HG03066 (cell line): Measurements from ENCODE around the gene FNBP1.

ENCODE experiments used
- ATAC-seq: cut with Tn5 transposase; IDR thresholded peaks from one replicate; pipeline ENCODE4 v1.9.1; 2021; ENCODE audit warnings: low read depth; ENCODE audit not compliant: unreplicated experiment

The FNBP1 gene

DNA sequence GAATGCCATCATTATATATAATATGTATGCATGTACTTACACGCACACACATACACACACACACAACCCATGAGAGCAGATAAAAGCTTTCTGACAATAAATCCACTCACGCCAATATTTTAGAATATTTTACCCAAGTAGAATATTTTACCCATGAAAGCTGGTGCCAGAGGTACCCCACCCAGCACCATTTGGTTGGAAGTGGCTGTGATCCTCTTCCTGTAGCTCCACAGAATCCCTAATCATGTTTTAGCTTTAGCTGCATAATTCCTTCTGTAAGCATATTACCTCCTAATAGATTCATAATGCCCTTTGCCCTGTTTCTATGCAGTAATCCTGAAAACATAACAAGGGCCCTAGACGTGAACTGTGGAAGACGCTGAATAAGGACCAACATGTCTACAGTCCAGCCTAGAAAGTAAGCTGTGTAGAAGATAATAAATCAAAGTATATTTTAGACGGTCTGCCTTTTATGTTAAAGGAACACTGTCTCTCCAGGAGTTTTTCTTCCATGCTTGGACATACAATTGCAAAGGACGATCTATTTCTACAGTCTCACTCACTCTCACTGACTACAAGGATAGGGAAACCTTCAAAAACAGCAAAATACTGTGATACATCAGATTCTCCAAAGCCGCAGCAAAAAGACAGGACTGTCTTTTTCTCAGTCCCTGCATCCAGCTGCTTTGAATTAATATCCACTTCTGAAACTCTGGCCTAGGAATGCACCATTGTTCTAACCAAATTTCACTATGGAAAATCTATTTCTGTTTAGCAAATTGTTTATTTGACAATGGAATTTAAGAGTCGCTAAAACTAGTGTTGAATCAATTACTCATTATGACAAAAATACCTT, 109.6 kb downstream of the FNBP1 start:
- no peak for ATAC-seq

DNA sequence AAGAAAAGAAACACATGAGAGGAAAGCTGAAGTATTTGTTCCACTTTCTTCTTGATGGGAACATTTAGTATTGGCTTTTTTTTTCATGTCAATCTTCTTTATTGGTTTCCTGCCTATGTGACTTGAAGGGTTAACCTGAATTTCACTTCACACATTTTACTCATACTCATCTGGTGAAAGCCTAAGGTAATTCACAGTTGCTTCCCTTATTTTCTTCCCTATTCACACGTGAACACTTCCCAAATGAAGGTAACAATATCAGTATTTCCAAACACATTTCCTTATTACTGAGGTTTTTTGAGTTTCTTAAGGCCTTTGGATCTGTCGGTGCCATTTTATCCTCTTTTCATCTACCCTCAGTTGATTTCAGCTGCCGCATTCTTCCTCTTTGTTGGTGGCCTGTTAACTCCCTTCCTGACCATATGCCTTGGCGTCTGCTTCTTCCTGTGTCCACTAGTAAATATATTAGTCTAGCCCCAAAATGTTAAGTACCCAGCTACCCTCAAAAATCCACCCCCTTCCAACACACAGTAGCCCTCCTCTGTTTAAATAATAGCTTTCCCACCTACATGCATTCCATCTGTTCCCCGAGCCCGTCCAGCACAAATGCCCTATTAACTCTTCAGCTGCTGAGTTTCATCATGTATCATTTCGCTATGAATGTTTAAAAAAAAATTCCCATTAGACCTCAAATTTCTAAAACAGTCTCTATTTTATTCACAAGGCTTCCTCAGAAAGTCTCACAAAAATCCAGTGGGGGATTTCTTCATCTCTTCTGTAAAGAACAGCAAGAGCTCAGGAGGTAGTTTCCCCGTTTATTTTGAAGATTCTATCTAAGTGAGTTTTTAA, 110.5 kb downstream of the FNBP1 start:
- no peak for ATAC-seq

DNA sequence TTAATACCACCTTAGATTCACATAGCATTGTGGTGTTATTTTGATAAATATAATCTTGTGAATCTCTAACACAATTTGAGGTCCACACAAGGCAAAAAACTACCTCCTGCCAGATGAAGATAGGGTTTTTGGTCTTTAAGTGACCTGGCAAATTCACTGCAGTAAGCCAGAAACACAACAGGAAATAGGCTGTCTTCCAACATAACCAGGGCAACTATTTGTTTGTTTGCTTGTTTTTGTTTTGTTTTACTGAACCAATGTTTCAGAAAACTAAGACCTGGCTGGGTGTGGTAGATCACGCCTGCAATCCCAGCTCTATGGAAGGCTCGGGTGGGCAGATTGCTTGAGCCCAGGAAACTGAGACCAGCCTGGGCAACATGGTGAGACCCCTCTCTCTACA, 112.2 kb downstream of the FNBP1 start:
- ATAC-seq = no peak

DNA sequence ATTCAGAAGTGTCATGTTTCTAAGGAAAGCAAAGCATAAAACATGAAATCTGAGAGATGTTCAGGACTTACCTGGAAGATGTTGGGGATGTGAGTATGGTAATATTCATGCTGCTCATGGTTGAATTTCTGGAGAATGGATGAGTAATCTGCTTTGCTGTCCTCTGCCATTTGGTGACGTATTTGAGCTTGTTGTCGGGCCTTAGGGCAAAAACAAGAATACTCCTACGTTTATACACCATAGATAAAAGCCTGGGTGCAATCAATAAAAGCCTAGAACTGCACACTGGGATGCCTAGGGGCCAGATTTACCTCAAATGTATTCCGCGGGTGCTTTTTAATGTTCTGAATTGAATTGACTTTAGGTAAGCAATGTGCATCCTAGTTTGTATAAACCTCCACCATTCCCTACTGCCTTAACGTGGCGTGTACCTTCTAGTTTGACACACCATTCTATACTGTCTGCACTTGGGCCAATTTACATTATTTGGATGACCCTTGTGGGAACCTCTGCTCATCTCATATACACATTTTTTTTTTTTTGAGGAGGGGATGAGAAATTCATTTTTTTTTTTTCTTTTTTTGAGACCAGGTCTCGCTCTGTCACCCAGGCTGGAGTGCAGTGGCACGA, 113.4 kb downstream of the FNBP1 start:
- no peak for ATAC-seq

DNA sequence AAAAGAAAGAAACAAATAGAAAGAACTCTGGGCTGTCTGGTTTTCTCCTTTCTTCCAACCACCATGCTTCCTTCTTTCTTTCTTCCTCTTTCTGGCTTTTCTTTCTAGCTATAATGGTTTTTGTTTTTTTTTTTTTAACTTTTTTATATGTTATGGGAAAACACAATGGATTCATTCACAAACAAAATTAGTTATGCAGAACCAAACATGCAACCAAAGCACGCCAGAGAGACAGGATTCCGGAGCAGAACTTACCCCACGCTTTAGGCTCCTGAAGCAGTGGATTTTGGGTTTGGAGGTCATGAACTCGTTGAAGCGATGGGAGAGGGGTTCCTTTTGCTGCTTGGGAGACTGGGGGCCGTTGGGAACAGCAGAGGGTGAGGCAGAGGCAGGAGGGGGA, 119.4 kb downstream of the FNBP1 start:
- ATAC-seq = no peak

DNA sequence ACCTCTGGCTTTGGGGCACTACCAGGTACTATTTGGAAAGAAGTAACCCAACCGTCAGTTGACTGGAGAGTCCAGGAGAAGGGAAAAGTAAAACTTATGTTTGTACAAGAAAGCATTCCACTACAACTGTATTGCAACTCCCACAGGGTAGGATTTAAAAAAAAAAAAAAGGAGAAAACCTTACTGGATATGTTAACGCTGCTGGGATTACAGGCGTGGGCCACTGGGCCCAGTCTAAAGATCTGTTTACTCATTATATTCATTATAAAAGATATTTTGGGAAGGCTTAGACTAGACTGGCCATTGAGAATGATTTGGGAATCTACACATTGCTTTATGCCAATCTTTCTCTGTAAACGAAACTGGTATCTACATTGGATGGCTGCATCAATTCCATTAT, 121.1 kb downstream of the FNBP1 start:
- ATAC-seq = no peak

- ATAC-seq = no peak
These were observed 123.1 kb downstream of the FNBP1 start for GRCh38 chr9:129919841-129920240.

DNA sequence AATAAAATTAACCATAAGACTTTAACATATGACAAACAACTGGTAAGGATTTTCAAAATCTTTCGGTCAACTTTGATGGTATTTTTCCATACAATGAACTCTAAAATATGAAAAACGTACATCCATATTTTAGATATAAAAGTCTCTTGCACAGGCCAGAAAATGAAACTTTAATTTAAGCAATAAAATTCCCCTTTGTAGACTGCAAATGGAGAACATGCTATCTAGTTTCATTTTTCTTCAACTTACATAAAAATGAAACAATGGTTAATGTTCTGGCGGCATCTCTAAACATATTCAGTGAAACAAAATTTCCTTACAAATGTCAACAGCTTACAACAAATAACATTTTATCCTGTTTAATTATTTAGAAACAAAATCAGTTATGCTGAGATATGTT, 123.7 kb downstream of the FNBP1 start:
- no peak for ATAC-seq

DNA sequence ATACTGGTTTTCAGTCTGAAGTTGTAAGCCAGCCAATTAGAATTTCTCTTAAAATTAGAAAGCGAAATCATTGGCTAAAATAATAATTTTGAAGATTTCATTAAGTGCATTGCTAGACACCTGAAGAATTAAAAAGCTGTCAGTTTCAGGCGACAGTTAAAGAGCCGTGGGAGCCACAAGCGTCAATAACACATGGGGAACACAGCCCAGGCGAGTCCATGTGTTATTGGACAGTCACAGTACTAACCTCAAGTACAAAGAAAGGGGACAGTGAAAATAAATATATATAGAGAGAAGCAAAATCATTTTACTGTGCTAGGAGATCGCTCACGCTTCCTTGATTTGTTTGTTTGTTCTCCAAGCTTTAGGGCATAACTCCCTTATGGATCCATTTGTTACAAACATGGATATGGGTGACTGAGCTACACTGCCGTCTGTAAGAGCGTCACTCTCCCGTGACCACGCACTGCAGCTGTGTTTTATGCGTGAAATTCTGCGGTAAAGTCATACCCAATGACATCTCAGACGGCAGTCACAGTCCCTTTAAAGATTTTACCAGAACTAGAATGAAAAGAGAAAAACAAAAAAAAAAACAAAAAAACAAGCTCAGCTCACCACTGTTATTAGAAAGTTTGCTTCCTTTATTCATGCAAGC, 124.6 kb downstream of the FNBP1 start:
- no peak for ATAC-seq

DNA sequence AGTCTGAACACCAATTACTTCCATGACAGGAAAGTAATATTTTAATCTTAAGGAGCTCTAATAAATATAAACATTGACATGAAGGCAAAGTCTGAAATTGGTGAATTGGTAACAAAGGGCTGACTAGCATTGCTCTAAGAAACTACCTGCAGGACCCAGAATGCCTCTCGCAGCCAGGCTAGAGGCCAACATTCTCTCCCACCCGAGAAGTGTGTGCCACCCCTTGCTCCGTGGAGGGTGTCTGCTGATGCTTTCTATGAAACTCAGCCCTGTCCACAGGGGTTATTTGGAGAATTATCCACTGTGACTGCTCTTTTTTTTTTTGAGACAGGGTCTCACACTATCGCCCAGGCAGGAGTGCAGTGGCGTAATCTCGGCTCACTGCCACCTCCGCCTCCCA, 126.3 kb downstream of the FNBP1 start:
- no peak for ATAC-seq

DNA sequence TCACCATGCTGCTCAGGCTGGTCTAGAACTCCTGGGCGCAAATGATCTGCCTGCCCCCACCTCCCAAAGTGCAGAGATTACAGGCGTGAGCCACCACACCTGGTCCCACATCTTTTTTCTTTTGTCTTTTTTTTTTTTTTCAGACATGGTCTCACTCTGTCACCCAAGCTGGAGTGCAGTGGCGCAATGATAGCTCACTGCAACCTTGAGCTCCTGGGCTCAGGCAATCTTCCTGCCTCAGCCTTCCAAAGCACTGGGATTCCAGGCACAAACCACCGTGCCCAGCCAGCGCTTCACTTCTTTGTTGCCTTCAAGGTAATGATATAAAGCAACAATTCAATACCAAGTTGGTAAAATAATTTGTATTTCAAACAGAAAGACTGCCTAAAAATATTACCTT, 128.9 kb downstream of the FNBP1 start:
- ATAC-seq = no peak

- ATAC-seq = no peak
These were observed 132.1 kb downstream of the FNBP1 start for GRCh38 chr9:129910628-129911567.

- ATAC-seq = no peak
These were observed 133.1 kb downstream of the FNBP1 start for GRCh38 chr9:129909851-129910250.

DNA sequence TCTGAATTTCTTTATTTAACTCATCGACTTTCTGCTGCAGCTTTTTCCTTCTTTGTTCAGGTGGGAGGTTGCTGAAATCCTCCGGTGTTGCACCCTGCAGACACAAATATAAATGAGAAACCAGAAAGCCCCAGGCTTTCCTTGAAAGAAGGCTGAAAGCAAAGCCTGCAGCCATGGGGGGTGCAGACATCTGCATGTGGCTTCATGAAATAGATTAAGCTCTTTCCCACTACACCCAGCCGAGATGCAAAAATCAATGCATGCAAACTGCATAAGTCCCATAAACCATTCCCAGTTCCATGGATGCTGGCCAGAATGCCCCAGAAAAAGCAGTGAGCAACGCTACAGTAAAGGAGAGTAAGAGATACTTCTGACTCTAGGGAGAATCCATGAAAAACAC, 134.1 kb downstream of the FNBP1 start:
- no peak for ATAC-seq

GRCh38 chr9:129907201-129907600, 135.8 kb downstream of the FNBP1 start:
- ATAC-seq = no peak

GRCh38 chr9:129906298-129906697, 136.7 kb downstream of the FNBP1 start:
- no peak for ATAC-seq

DNA sequence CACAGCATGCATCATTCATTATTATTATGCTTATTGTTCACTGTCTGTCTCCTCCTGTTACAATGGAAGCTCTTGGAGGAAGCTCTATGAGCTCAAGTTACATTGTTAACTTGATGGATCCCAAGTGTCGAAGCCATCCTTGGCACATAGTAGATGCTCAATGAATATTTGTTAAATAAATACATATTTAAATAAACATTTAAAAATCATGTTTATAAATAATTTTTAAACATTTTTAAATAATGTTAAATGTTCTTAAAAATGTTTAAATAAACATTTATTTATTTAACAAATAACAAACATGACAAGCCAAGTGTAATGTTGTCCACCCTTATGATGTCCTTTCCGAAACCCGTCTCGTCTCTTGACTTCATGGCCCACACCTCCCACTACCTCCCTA, 138.3 kb downstream of the FNBP1 start:
- no peak for ATAC-seq

DNA sequence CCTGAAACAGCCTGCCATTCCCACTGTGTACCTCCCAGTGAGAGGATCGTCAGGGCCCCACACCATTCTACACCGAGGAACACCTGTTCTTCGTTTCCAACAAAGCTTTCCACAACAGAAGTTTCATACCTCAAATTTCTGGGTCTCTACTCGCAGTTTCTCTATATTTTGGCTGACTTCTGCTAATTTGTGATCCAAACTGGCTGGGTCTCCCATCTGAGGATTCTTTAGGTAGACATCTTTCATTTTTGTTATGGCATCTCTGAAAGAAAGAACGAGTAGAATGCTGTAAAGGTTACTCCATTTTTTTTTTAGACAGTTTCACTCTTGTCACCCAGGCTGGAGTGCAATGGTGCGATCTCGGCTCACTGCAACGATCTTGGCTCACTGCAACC, 140.3 kb downstream of the FNBP1 start:
- ATAC-seq = no peak

DNA sequence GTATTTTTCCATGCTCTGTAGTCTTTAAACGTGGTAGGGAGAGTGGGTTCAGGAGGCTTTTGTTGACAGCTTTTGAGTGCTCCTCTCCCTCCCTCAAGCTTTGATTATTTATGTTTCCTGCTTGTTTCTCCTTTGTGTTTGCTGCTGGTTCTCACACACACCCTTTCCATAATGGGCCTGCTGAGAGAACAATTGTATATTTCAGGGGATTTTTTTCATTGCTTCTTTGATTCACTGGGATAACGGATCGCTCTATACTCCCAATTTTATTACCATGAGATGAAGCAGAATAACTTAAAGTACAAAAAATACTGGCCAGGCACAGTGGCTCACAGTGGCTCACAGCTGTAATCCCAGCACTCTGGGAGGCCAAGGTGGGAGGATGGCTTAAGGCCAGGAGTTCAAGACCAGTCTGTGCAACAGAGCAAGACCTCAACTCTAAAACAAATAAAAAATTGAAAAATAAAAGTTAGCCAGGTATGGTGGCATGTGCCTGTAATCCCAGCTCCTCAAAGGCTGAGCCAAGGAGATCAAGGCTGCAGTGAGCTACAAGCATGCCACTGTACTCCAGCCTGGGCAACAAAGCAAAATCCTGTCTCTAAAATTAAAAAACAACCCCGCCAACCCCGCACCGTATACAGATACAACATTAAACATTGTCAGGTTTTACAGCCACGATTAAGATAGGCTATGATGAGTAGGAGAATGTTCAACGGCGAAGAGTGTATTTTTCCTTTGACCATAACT, 140.8 kb downstream of the FNBP1 start:
- no peak for ATAC-seq
